Left ventricle myocardium inferior (tissue), 1 donor: ENCODE results near the gene KCNQ1. TPM values are rescaled to one million over a fixed set of nuclear protein-coding genes. Genes with fewer than 3 reads are reported as not detected.

Source experiments
- DNase-seq: peaks from one replicate; pipeline ENCODE4 v3.0.0-alpha.2; 2020
- H3K27ac ChIP-seq: fragments of 200-600 bp; replicated peaks from 2 replicates; pipeline ENCODE4 v1.8.0; 2021
- H3K27me3 ChIP-seq: fragments of 200-600 bp; 2 replicates; pipeline ENCODE4 v1.8.0; 2021; ENCODE audit warnings: low read depth
- H3K36me3 ChIP-seq: fragments of 200-600 bp; 2 replicates; pipeline ENCODE4 v1.8.0; 2021
- H3K4me1 ChIP-seq: fragments of 200-600 bp; 2 replicates; pipeline ENCODE4 v1.8.0; 2021
- H3K4me3 ChIP-seq: fragments of 200-600 bp; 2 replicates; pipeline ENCODE4 v1.8.0; 2021; ENCODE audit warnings: mild to moderate bottlenecking, moderate library complexity
- H3K9me3 ChIP-seq: fragments of 200-600 bp; replicated peaks from 2 replicates; pipeline ENCODE4 v1.8.0; 2021
- CTCF ChIP-seq: fragments of 200-600 bp; IDR thresholded peaks from 2 replicates; pipeline ENCODE4 v1.8.0; 2021; ENCODE audit warnings: antibody characterized with exemption, mild to moderate bottlenecking, borderline replicate concordance
- intact Hi-C: fragments of 100-400 bp; cut with micrococcal nuclease; formaldehyde crosslinking; loops from one replicate; pipeline ENCODE4 v1.11.0; 2022
- total RNA-seq: library from RNA; stranded (reverse); fragmentation: NEBNext Ultra II Directional; extraction: Animal tissue kit (Norgen Biotek cat#: 25700); gene quantifications from one replicate; pipeline ENCODE4 v1.2.1, GENCODE V29; 2021
- donor health status: DM: no; HTN: yes; CAD: no; lungs with severe emphysema.

KCNQ1 gene
- total RNA-seq, 1 donor from 2014 or later = 41.8 TPM

- Histone ChIP-seq H3K27me3 (peaks cover 6% of the 10 kb centered on the region), H3K4me3 (no peak overlapping the region), H3K27ac (no peak overlapping the region), H3K9me3 (no peaks in the 10 kb centered on the region), H3K4me1 (peaks cover 29% of the 10 kb centered on the region), H3K36me3 (no peaks in the 10 kb centered on the region)
- peak; percentile 11 for DNase-seq
- intact Hi-C loops = no loop called here
- TF ChIP-seq CTCF = no peak
Observed at GRCh38 chr11:2530131-2530854, 85.5 kb downstream of the KCNQ1 start.

DNA sequence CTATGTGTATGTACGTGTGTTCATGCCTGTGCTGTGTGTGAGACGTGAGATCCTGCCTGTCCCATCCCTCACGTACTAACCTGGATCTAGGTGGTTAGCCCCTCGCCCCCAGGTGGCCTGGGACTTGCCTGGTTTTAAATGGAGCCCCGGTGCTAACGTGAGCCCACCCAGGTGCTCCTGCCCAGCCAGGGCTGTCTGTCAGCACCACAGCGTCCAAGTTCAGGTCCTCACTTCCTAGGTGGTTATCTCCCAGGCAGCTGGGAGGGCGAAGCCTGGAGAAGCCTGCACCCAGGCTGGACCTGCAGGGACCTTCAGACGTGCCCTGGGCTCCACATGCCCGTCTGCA, 86.0 kb downstream of the KCNQ1 start:
- peaks cover 24% of the 10 kb centered on the region for H3K4me1 ChIP-seq
- no peak for TF ChIP-seq CTCF
- no peak overlapping the region for H3K4me3 ChIP-seq
- intact Hi-C loops = no loop called here
- H3K27me3 ChIP-seq = peaks cover under 1% of the 10 kb centered on the region
- peak; percentile 9 for DNase-seq
- no peaks in the 10 kb centered on the region for H3K36me3 ChIP-seq
- no peaks in the 10 kb centered on the region for H3K9me3 ChIP-seq
- no peak overlapping the region for H3K27ac ChIP-seq

DNA sequence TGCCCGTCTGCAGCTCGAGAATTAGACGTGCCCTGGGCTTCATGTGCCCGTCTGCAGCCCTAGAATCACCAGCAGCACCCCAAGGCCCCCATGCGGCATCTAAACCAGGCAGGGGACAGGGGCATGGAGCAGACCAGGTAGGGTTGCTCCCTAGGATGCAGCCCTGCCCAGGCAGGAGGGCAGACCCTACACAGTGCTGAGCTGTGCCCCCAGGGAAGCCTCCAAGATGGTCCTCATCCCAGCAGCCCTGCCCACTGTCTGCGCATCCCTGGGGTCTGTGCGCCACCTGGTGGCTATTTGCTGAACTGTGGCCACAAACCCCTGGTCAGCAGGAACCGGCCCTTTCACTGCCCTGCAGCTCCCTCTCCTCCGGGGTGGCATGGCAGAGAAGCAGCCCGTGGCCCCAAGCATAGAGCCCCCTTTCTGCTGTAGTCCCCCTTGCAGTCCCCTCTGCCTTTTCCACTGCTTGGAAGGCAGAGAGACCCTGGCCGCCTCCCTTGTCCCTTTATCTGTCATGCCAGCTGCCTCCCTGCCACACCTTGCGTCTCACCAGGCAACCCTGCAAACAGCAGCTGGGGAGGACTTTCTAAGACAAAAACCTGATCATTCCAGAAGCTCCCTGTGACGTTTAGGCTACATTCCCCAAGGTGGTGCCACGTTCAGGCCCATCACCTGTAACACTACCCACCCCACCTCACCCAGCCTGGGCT, 86.6 kb downstream of the KCNQ1 start:
- H3K36me3 ChIP-seq = no peaks in the 10 kb centered on the region
- peak; percentile 81 for DNase-seq
- peaks cover 23% of the 10 kb centered on the region for H3K4me1 ChIP-seq
- no peak overlapping the region for H3K27ac ChIP-seq
- H3K4me3 ChIP-seq = no peak overlapping the region
- intact Hi-C loops = no loop called here
- H3K27me3 ChIP-seq = no peaks in the 10 kb centered on the region
- peak; percentile 94 for TF ChIP-seq CTCF
- H3K9me3 ChIP-seq = no peaks in the 10 kb centered on the region

GRCh38 chr11:2531987-2532703, 87.3 kb downstream of the KCNQ1 start:
- Histone ChIP-seq H3K27me3 (no peaks in the 10 kb centered on the region), H3K36me3 (no peaks in the 10 kb centered on the region), H3K27ac (no peak overlapping the region), H3K4me1 (peaks cover 23% of the 10 kb centered on the region), H3K9me3 (no peaks in the 10 kb centered on the region), H3K4me3 (no peak overlapping the region)
- DNase-seq = peak; percentile 20
- intact Hi-C loops = loop anchor here (2.0 kb wide), 1 partner anchor 359 kb away; no protein-coding TSS in a partner anchor
- no peak for TF ChIP-seq CTCF

DNA sequence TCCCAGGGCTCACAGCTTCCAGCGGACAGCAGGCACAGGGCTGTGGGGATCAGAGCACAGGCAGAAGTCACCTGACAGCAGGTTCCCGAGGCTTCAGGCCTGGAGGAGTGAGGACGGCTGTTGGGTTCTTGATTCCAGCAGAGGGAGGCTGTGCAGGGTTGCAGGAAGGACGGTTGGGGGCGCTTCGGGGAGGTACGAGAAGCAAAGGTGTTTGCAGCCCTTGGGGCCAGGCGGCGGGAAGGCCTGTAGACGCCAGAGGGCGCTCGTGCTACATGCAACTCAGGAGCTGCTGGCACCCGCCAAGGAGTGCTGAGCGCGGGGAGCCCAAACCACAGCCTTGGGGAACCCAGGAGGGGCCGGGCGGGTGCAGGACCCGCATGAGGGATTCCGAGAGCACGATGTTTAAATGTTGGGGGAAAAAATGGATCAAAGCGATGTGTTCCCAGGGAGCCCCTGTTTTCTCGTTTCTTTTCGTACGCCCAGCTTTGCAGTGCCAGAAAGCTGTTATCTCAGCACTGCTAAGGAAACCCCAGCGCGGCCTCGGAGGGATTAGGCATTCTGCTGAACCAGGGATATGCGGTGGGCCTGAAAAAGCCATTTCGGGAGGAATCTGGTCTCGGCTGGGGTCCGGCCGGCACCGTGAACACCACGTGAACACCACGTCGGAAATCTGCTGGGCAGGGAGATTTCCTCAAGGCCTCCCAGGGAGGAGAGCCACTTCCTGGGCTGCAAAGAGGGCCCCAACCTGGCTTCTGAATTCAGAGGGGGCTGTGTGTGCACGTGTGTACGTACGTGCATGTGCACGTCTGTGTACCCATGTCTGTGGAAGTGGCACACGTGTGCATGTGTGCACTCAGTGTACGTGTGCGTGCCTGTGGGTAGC, 88.1 kb downstream of the KCNQ1 start:
- TF ChIP-seq CTCF = peak; percentile 99
- peak overlapping the region; percentile 49 for H3K4me3 ChIP-seq

More for the DNA sequence above, 88.1 kb downstream of the KCNQ1 start:
- Histone ChIP-seq H3K4me1 (peaks cover 23% of the 10 kb centered on the region), H3K27ac (peak overlapping the region; percentile 62), H3K9me3 (no peaks in the 10 kb centered on the region), H3K27me3 (no peaks in the 10 kb centered on the region), H3K36me3 (no peaks in the 10 kb centered on the region)
- DNase-seq = peak; percentile 89
- intact Hi-C loops = loop anchor here (2.0 kb wide), 1 partner anchor 358 kb away; no protein-coding TSS in a partner anchor
